ENCODE results near the gene CAMKMT. TPM values are rescaled to one million over a fixed set of nuclear protein-coding genes. Genes with fewer than 3 reads are reported as not detected.

The CAMKMT gene
- total and polyA plus RNA-seq, 2 donors (not counting 1 experiment from before 2014, with no cell fraction given), result 6.2 to 23.3 TPM

GRCh38 chr2:44519026-44519425 lies 157.3 kb downstream of the CAMKMT start:
- no peaks in the 10 kb centered on the region for H3K4me1 Mint-ChIP-seq
- H3K4me3 ChIP-seq (ENCODE audit: control extremely low read depth in 1 of 5, extremely low read depth in 1 of 5, insufficient read depth in 1 of 5, low read depth in 2 of 5, low read length in 4 of 5), result no peak overlapping the region
- CTCF ChIA-PET, result no interaction called here
- H3K27me3 ChIP-seq (replicated peaks in 1 of 4; ENCODE audit: control extremely low read depth in 1 of 4, control insufficient read depth in 3 of 4, insufficient read depth in 4 of 4, low read length in 3 of 4), result no peaks in the 10 kb centered on the region
- no peak overlapping the region for H3K4me3 Mint-ChIP-seq
- DNase-seq, result no peak
- H3K9me3 Mint-ChIP-seq (ENCODE audit: insufficient read depth), result peaks cover 7% of the 10 kb centered on the region
- no peaks in the 10 kb centered on the region for H3K4me1 ChIP-seq (ENCODE audit: control insufficient read depth in 2 of 2, insufficient read depth in 2 of 2, low read length in 2 of 2)
- H3K27ac ChIP-seq (ENCODE audit: low read length in 2 of 2), result no peak overlapping the region
- H4K20me1 ChIP-seq (ENCODE audit: control insufficient read depth, insufficient read depth, low read length, poor library complexity, severe bottlenecking), result no peaks in the 10 kb centered on the region
- H3K4me2 ChIP-seq (replicated peaks; ENCODE audit: low read depth, low read length, poor library complexity, severe bottlenecking), result no peak overlapping the region
- no peak for TF ChIP-seq EZH2 (IDR thresholded peaks at IDR 0.05; ENCODE audit: borderline replicate concordance, insufficient read depth, low read depth, low read length, poor library complexity, severe bottlenecking)
- no peaks in the 10 kb centered on the region for H3K27me3 Mint-ChIP-seq
- no CpG with 5 or more reads among the region's 1 CpG for WGBS (ENCODE audit: insufficient coverage)
- no peak overlapping the region for H3K27ac Mint-ChIP-seq
- H3K9me3 ChIP-seq (ENCODE audit: control extremely low read depth in 1 of 3, control insufficient read depth in 2 of 3, insufficient read depth in 1 of 3, low read length in 2 of 3), result peaks cover 2 to 20% (median 18%) of the 10 kb centered on the region in 3 donors
- H2AFZ ChIP-seq (ENCODE audit: insufficient read depth, low read depth, low read length, poor library complexity, severe bottlenecking), result no peak overlapping the region
- H3K36me3 ChIP-seq (replicated peaks in 1 of 2; ENCODE audit: control extremely low read depth in 1 of 2, control insufficient read depth in 1 of 2, extremely low read depth in 1 of 2, insufficient read depth in 2 of 2, low read length in 1 of 2), result no peaks in the 10 kb centered on the region
- no peak overlapping the region for H3K9ac ChIP-seq (ENCODE audit: low read length)
- intact Hi-C loops (cut with micrococcal nuclease), result no loop called here
- POLR2A ChIA-PET, result no interaction called here
- ATAC-seq (ENCODE audit: low read depth), result no peak
- no peaks in the 10 kb centered on the region for H3K79me2 ChIP-seq (ENCODE audit: control insufficient read depth, insufficient read depth, low read length)

GRCh38 chr2:44522846-44523245 lies 161.1 kb downstream of the CAMKMT start:
- Mint-ChIP-seq H3K27me3 (no peaks in the 10 kb centered on the region), H3K9me3 (ENCODE audit: insufficient read depth) (peaks cover 7% of the 10 kb centered on the region), H3K4me3 (no peak overlapping the region), H3K4me1 (peaks cover 2% of the 10 kb centered on the region), H3K27ac (no peak overlapping the region)
- TF ChIP-seq, protein P1, sequence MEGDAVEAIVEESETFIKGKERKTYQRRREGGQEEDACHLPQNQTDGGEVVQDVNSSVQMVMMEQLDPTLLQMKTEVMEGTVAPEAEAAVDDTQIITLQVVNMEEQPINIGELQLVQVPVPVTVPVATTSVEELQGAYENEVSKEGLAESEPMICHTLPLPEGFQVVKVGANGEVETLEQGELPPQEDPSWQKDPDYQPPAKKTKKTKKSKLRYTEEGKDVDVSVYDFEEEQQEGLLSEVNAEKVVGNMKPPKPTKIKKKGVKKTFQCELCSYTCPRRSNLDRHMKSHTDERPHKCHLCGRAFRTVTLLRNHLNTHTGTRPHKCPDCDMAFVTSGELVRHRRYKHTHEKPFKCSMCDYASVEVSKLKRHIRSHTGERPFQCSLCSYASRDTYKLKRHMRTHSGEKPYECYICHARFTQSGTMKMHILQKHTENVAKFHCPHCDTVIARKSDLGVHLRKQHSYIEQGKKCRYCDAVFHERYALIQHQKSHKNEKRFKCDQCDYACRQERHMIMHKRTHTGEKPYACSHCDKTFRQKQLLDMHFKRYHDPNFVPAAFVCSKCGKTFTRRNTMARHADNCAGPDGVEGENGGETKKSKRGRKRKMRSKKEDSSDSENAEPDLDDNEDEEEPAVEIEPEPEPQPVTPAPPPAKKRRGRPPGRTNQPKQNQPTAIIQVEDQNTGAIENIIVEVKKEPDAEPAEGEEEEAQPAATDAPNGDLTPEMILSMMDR (IDR thresholded peaks at IDR 0.05), result no peak
- TF ChIP-seq EZH2 (IDR thresholded peaks at IDR 0.05; ENCODE audit: borderline replicate concordance, insufficient read depth, low read depth, low read length, poor library complexity, severe bottlenecking), result no peak
- Histone ChIP-seq H3K4me1 (ENCODE audit: control insufficient read depth in 2 of 2, insufficient read depth in 2 of 2, low read length in 2 of 2) (no peaks in the 10 kb centered on the region), H3K4me3 (ENCODE audit: control extremely low read depth in 1 of 5, extremely low read depth in 1 of 5, insufficient read depth in 1 of 5, low read depth in 2 of 5, low read length in 4 of 5) (no peak overlapping the region), H3K4me2 (replicated peaks; ENCODE audit: low read depth, low read length, poor library complexity, severe bottlenecking) (no peak overlapping the region), H3K9ac (ENCODE audit: low read length) (no peak overlapping the region), H4K20me1 (ENCODE audit: control insufficient read depth, insufficient read depth, low read length, poor library complexity, severe bottlenecking) (no peaks in the 10 kb centered on the region), H2AFZ (ENCODE audit: insufficient read depth, low read depth, low read length, poor library complexity, severe bottlenecking) (no peak overlapping the region), H3K27me3 (replicated peaks in 1 of 4; ENCODE audit: control extremely low read depth in 1 of 4, control insufficient read depth in 3 of 4, insufficient read depth in 4 of 4, low read length in 3 of 4) (no peaks in the 10 kb centered on the region), H3K79me2 (ENCODE audit: control insufficient read depth, insufficient read depth, low read length) (no peaks in the 10 kb centered on the region), H3K9me3 (ENCODE audit: control extremely low read depth in 1 of 3, control insufficient read depth in 2 of 3, insufficient read depth in 1 of 3, low read length in 2 of 3) (peaks cover 2 to 20% (median 18%) of the 10 kb centered on the region in 3 donors), H3K27ac (ENCODE audit: low read length in 2 of 2) (no peak overlapping the region), H3K36me3 (replicated peaks in 1 of 2; ENCODE audit: control extremely low read depth in 1 of 2, control insufficient read depth in 1 of 2, extremely low read depth in 1 of 2, insufficient read depth in 2 of 2, low read length in 1 of 2) (no peaks in the 10 kb centered on the region)
- POLR2A ChIA-PET, result interaction anchor here (0.7 kb wide), 1 partner anchor 57 kb away, joined by 12 read pairs; no protein-coding TSS in a partner anchor
- no peak for DNase-seq
- CTCF ChIA-PET, result no interaction called here
- intact Hi-C loops (cut with micrococcal nuclease), result no loop called here
- ATAC-seq (ENCODE audit: low read depth), result no peak

Data from B cell (primary cell).